ENCODE measurements around the gene SLC6A12.

Gene SLC6A12

DNA sequence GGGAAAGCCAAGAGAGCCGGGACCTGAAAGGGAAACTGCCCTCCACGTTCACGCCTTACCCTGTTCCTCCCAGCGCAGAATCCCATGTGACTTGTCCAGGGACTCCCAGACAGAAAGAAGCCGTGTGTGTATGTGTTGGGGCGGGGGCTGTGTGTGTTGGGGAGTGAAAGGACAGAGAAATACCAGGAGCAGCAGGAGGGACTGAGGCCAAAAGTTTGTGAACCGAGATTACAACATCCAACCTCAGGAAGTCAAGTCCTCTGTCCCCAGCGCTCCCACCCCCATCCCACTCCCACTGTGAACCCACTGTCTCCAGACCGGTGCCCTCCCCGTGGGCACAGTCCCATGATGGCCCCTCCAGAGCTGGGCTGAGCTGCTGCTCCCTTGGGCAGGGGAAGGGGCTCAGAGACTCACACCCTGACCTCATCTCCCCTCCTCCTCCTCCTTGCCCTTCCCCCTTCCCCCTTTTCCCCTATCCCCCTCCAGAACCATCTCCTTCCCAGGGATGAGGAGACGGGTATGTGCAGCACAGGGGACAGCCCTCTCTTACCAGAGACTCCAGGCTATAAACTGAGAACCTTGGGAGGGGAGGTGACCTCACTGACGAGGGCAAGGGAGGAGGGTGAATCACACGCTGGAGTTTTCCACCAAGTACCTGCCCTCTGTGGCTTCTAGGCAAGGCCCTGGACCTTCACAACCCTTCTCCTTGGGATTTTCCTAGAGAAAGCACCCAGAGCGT, at the start of gene SLC6A12:
SLC6A12 (minus strand) TSS at position 155 of the 739 bp plus-strand sequence. CDS start 4,171 bp downstream, outside the sequence.
- no peak within 1 kb of the TSS for H3K4me3 ChIP-seq (ENCODE audit: low read depth, low read length)
- TF ChIP-seq, protein P1, sequence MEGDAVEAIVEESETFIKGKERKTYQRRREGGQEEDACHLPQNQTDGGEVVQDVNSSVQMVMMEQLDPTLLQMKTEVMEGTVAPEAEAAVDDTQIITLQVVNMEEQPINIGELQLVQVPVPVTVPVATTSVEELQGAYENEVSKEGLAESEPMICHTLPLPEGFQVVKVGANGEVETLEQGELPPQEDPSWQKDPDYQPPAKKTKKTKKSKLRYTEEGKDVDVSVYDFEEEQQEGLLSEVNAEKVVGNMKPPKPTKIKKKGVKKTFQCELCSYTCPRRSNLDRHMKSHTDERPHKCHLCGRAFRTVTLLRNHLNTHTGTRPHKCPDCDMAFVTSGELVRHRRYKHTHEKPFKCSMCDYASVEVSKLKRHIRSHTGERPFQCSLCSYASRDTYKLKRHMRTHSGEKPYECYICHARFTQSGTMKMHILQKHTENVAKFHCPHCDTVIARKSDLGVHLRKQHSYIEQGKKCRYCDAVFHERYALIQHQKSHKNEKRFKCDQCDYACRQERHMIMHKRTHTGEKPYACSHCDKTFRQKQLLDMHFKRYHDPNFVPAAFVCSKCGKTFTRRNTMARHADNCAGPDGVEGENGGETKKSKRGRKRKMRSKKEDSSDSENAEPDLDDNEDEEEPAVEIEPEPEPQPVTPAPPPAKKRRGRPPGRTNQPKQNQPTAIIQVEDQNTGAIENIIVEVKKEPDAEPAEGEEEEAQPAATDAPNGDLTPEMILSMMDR (IDR thresholded peaks at IDR 0.05; ENCODE audit: insufficient read depth, low read depth, low read length, missing control alignments): no peak
- no peak for DNase-seq (ENCODE audit: low read depth)

DNA sequence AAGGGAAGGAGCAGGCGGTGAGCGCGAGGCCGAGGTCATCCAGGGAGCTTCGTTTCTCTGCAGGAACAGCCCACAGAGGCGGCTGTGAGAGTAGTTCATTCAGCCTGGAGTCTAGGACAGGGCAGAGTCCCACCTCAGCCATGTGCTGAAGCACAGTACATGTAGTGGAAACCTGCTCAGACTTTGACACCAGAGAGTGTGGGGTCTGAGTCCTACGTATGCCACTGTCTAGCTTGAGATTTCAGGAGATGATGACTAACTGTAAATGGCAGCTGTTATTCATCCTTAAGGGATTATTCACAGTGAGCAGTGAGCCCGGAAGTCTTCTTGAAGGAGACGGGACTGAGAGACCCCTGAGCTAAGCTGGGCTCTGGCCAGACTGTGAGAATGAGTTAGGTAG, 49.6 kb upstream of the SLC6A12 start:
- H3K4me3 ChIP-seq (ENCODE audit: low read depth, low read length): no peak overlapping the region
- TF ChIP-seq, protein P1 (IDR thresholded peaks at IDR 0.05; ENCODE audit: insufficient read depth, low read depth, low read length, missing control alignments): no peak
- no peak for DNase-seq (ENCODE audit: low read depth)

DNA sequence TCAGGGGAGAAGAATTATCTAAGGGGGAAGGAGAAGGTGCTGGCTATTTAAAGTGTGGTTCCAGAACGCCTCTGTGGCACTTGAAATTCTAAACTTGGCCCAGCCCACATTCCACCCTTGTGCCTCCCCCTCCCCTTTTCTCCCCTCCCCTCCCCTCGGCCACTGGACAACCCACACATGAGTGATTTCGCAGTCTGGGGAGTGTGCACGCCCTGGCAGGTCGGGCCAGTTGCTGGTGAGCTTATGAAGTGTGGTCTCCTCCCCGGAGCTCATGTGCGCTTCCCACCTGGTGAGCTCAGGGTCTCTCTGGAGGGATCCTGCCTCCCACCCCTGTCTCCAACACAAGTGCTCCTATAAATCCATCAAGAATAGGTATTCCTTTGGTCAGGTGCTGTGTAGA, 48.9 kb upstream of the SLC6A12 start, which contains the start of gene SLC6A13:
SLC6A13 (minus strand) TSS at position 20 of the 400 bp plus-strand sequence. CDS start 2,784 bp downstream, outside the sequence.
- TF ChIP-seq, protein P1 (IDR thresholded peaks at IDR 0.05; ENCODE audit: insufficient read depth, low read depth, low read length, missing control alignments): no peak
- DNase-seq (ENCODE audit: low read depth): no peak
- no peak within 1 kb of the TSS for H3K4me3 ChIP-seq (ENCODE audit: low read depth, low read length)

DNA sequence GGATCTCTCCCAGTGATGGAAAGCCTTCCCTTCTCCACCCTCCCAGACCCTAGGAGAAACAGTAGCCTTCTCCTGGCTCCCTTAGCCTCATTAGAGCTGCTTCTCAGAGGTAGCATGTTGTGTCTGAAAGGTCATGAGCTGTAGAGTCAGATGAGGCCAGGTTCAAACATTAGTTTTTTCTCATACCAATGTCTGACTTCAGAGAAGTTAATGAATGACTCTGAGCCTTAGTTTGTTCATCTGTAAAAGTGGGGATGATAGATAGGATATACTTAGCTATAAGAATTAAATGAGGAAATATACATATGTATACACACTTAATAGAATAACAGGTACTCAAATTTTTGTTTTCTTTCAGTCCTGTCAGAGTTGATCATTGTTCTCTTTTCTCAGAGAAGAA, 48.2 kb upstream of the SLC6A12 start:
- DNase-seq (ENCODE audit: low read depth): no peak
- no peak overlapping the region for H3K4me3 ChIP-seq (ENCODE audit: low read depth, low read length)
- TF ChIP-seq, protein P1 (IDR thresholded peaks at IDR 0.05; ENCODE audit: insufficient read depth, low read depth, low read length, missing control alignments): no peak

DNA sequence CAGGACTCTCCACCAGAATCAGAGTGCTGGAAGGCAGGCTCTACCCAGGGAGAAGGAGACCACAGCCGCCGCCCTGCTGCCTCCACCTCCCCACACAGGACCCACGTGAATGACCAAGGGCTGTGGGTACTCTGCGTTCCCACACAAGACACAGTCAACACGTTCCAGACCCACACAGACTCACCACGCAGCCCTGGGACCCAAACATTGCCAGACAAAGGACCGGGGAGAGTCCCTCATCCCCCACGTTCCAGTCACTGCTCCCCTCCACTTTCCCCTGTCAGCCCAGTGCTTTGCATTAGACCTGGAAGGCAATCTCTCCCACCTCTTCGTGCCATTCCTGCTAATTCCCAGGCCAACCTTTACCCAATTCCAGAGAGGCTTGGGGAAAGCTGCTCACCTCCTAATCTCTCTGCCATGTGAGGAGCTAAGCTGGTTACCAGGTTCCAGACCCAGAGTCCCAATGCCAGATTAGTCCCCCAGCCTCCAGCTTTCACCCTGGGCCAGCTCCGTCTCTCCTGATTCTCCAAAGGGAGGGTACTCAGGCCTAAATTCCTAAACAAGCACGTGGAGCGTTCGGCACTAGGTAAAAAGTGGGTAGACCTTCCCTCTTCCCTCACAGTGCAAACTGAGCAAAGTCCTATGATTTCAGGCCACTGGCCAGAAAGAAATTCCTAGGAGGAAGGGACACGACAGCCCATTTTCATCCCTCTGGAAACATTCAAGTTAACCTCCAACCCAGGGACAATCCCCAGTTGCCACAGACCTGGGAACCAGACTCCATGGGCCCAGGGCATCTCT, 43.8 kb upstream of the SLC6A12 start:
- DNase-seq (ENCODE audit: low read depth): no peak
- H3K4me3 ChIP-seq (ENCODE audit: low read depth, low read length): no peak overlapping the region
- TF ChIP-seq, protein P1 (IDR thresholded peaks at IDR 0.05; ENCODE audit: insufficient read depth, low read depth, low read length, missing control alignments): no peak

DNA sequence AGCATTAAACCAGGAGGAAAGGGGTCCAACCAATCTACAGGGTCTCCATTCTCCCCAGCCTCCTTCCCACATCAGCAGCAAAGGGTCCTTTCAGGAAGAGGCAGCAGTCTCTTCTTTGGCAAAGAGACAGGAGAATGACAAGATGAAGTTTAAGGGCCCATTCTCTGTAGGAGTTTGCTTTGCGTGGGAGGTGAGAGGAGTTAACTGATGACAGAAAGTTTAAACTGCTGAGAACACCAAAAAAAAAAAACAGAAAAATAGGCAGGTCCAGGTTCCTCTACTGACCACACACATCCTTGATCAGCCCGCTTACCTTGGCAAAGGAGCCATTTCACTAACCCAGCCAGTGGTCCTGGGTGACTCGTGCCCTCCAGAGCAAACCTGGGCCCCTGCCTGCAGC, 43.0 kb upstream of the SLC6A12 start:
- no peak for DNase-seq (ENCODE audit: low read depth)
- H3K4me3 ChIP-seq (ENCODE audit: low read depth, low read length): no peak overlapping the region
- TF ChIP-seq, protein P1 (IDR thresholded peaks at IDR 0.05; ENCODE audit: insufficient read depth, low read depth, low read length, missing control alignments): no peak
